K562 (cell line): ENCODE measurements around the gene ERC2. TPM values are rescaled to one million over a fixed set of nuclear protein-coding genes. Genes with fewer than 3 reads are reported as not detected.

Experiments used
- ATAC-seq: fragments of 200-7000 bp; cut with Tn5 transposase; 3 replicates; pipeline ENCODE4 v1.9.1; 2020; ENCODE audit warnings: moderate library complexity
- BruUV-seq: library from RNA; stranded (reverse); fragments of 400-500 nt; replicated peaks from 2 replicates; lab custom pipeline; 2021; lab: Mats Ljungman, UMichigan
- CTCF ChIA-PET: fragments of 300-600 bp; formaldehyde crosslinking; extraction: SDS; loops from one replicate; lab custom pipeline; 2021; ENCODE audit warnings: low intra/inter-chr PET ratio; lab: Yijun Ruan, JAX
- POLR2A ChIA-PET: fragments of 300-600, 350-650 bp; sonication (Branson Sonifier 250); formaldehyde crosslinking; extraction: SDS; loops from one replicate; lab custom pipeline; 2021; ENCODE audit warnings: antibody characterized with exemption, inconsistent platforms; lab: Yijun Ruan, JAX
- DNase-seq, 4 experiments: peaks; one replicate each; pipeline versions ENCODE4 v3.0.0 to v3.0.0-alpha.2; 2011 to 2018; ENCODE audit warnings: low spot score in 3 of 4, mixed read lengths in 3 of 4; ENCODE audit errors: extremely low read depth in 1 of 4
- FAIRE-seq: peaks from 2 replicates; lab custom pipeline; 2011; peaks lifted over from hg19 to GRCh38; lab: Jason Lieb, UNC
- H2AFZ ChIP-seq: 2 replicates; pipeline ENCODE4 v1.6.0; 2011; ENCODE audit warnings: low read depth, low read length, control low read depth, inconsistent platforms
- H3K27ac ChIP-seq: fragments of 200-600 bp; 3 replicates; pipeline ENCODE4 v1.8.0; 2011; ENCODE audit warnings: low read depth, mild to moderate bottlenecking, control low read depth, inconsistent platforms, low read length, moderate library complexity, mixed read lengths; ENCODE audit errors: extremely low read depth
- H3K27me3 ChIP-seq, 2 experiments: fragments of 300-600 bp in 1 of 2; 2 replicates in 1 of 2; 3 replicates in 1 of 2; pipeline versions ENCODE4 v1.6.0 to v1.8.0; 2011; ENCODE audit warnings: inconsistent platforms in 2 of 2, low read length in 2 of 2, mild to moderate bottlenecking in 1 of 2, mixed read lengths in 1 of 2, moderate library complexity in 1 of 2; ENCODE audit not compliant: control insufficient read depth in 2 of 2, insufficient read depth in 2 of 2
- H3K36me3 ChIP-seq: fragments of 300-600 bp; 3 replicates; pipeline ENCODE4 v1.8.0; 2011; ENCODE audit warnings: mild to moderate bottlenecking, low read length, inconsistent platforms; ENCODE audit not compliant: control insufficient read depth, insufficient read depth
- H3K4me1 ChIP-seq, 2 experiments: fragments of 200-600 bp in 1 of 2; replicated peaks in 1 of 2; 2 replicates in 1 of 2; 3 replicates in 1 of 2; pipeline versions ENCODE4 v1.5.1 to v1.8.0; 2011; ENCODE audit warnings: inconsistent platforms in 2 of 2, low read length in 2 of 2, mild to moderate bottlenecking in 1 of 2, mixed read lengths in 1 of 2, moderate library complexity in 1 of 2; ENCODE audit not compliant: control insufficient read depth in 2 of 2, insufficient read depth in 2 of 2
- H3K4me2 ChIP-seq: 2 replicates; pipeline ENCODE4 v1.6.1; 2011; ENCODE audit warnings: low read length, control low read depth, inconsistent platforms, mixed read lengths; ENCODE audit not compliant: insufficient read depth
- H3K4me3 ChIP-seq: fragments of 200-600 bp; sonication (generic), shearing (Covaris generic); 2 replicates; pipeline ENCODE4 v1.5.1; 2016; ENCODE audit warnings: control low read depth, inconsistent platforms
- H3K79me2 ChIP-seq: fragments of 200-600 bp; 3 replicates; pipeline ENCODE4 v1.8.0; 2011; ENCODE audit warnings: low read length, inconsistent platforms; ENCODE audit not compliant: control insufficient read depth, insufficient read depth
- H3K9ac ChIP-seq, 2 experiments: 2 replicates each; pipeline versions ENCODE4 v1.6.0 to v1.6.1; 2011; ENCODE audit warnings: low read depth in 2 of 2, low read length in 2 of 2, control low read depth in 1 of 2, inconsistent platforms in 1 of 2, mild to moderate bottlenecking in 1 of 2, mixed read lengths in 1 of 2; ENCODE audit not compliant: insufficient read depth in 1 of 2
- H3K9me1 ChIP-seq: one replicate; pipeline ENCODE4 v1.6.0; 2011; ENCODE audit warnings: inconsistent platforms, mild to moderate bottlenecking, low read length, moderate library complexity; ENCODE audit not compliant: control insufficient read depth, insufficient read depth
- H3K9me3 ChIP-seq: replicated peaks from 2 replicates; pipeline ENCODE4 v1.5.1; 2011; ENCODE audit warnings: low read depth, low read length, inconsistent platforms; ENCODE audit not compliant: control insufficient read depth, insufficient read depth
- H4K20me1 ChIP-seq: replicated peaks from 2 replicates; pipeline ENCODE4 v1.6.1; 2011; ENCODE audit warnings: low read length, inconsistent platforms, mixed read lengths; ENCODE audit not compliant: control insufficient read depth, insufficient read depth
- CAMTA2 ChIP-seq: fragments of 250-450 bp; sonication (Bioruptor Pico); conservative IDR thresholded peaks from 2 replicates; pipeline ENCODE4 v1.5.1; 2022
- CBX3 ChIP-seq, 2 experiments: IDR thresholded peaks; 1 replicate in 1 of 2; 2 replicates in 1 of 2; pipeline ENCODE4 v1.6.1; 2012; ENCODE audit warnings: inconsistent platforms in 2 of 2, low read length in 2 of 2, borderline replicate concordance in 1 of 2, control low read depth in 1 of 2
- HMG20A ChIP-seq: fragments of 450-650 bp; formaldehyde crosslinking; conservative IDR thresholded peaks from 2 replicates; pipeline ENCODE4 v1.4.0; 2020; ENCODE audit warnings: mild to moderate bottlenecking, mixed read lengths
- KAT7 ChIP-seq: sonication (generic); formaldehyde crosslinking; IDR thresholded peaks from 2 replicates; pipeline ENCODE4 v1.8.0; 2022; ENCODE audit warnings: missing genetic modification reagents, mild to moderate bottlenecking, borderline replicate concordance
- MYNN ChIP-seq, 2 experiments: sonication (generic); formaldehyde crosslinking in 1 of 2; IDR thresholded peaks; 2 replicates each; pipeline versions ENCODE4 v1.5.0 to v1.6.1; 2016 to 2020; ENCODE audit warnings: antibody characterized with exemption in 1 of 2, missing genetic modification reagents in 1 of 2
- PTRF ChIP-seq: fragments of 450-650 bp; IDR thresholded peaks from 2 replicates; pipeline ENCODE4 v1.6.1; 2016; ENCODE audit warnings: mild to moderate bottlenecking, missing genetic modification characterization, missing compliant biosample characterization
- SOX6 ChIP-seq: fragments of 450-650 bp; IDR thresholded peaks from 2 replicates; pipeline ENCODE4 v1.6.1; 2014; ENCODE audit warnings: mild to moderate bottlenecking
- SPI1 ChIP-seq: IDR thresholded peaks from 2 replicates; pipeline ENCODE4 v1.6.1; 2011; ENCODE audit warnings: low read depth, low read length, control low read depth, borderline replicate concordance
- TFAM ChIP-seq: fragments of 250-450 bp; sonication (Bioruptor Pico); conservative IDR thresholded peaks from 2 replicates; pipeline ENCODE4 v1.5.0; 2021; ENCODE audit warnings: mild to moderate bottlenecking, moderate library complexity
- YY1 ChIP-seq, 3 experiments: IDR thresholded peaks; 2 replicates each; pipeline ENCODE4 v1.6.1; 2011; ENCODE audit warnings: low read length in 2 of 3, mild to moderate bottlenecking in 2 of 3, moderate library complexity in 2 of 3, borderline replicate concordance in 1 of 3, control low read depth in 1 of 3, low read depth in 1 of 3; ENCODE audit not compliant: insufficient read depth in 3 of 3, insufficient replicate concordance in 2 of 3, control insufficient read depth in 1 of 3, insufficient read length in 1 of 3; ENCODE audit errors: extremely low read depth in 1 of 3
- ZBTB17 ChIP-seq: fragments of 450-650 bp; formaldehyde crosslinking; IDR thresholded peaks from 2 replicates; pipeline ENCODE4 v1.4.0; 2020; ENCODE audit warnings: mild to moderate bottlenecking
- ZFP30 ChIP-seq: fragments of 250-450 bp; sonication (Bioruptor Pico); IDR thresholded peaks from 2 replicates; pipeline ENCODE4 v1.8.0; 2022; ENCODE audit warnings: moderate library complexity, mild to moderate bottlenecking, inconsistent platforms, borderline replicate concordance
- ZNF324 ChIP-seq: fragments of 250-450 bp; sonication (Bioruptor Pico); IDR thresholded peaks from 2 replicates; pipeline ENCODE4 v1.4.0; 2020; ENCODE audit warnings: mild to moderate bottlenecking
- ZNF830 ChIP-seq: fragments of 250-450 bp; sonication (Bioruptor Pico); IDR thresholded peaks from 2 replicates; pipeline ENCODE4 v1.5.0; 2021; ENCODE audit warnings: mild to moderate bottlenecking
- WGBS: fragments of 100-300 bp; shearing (Covaris generic); methylation state at CpG from one replicate; pipeline ENCODE4 v1.1.6; 2016; ENCODE audit warnings: low coverage, mixed read lengths; ENCODE audit not compliant: insufficient coverage; ENCODE audit errors: missing lambda C conversion rate; 5-methylcytosine and 5-hydroxymethylcytosine counted together
- in situ Hi-C: fragments of 300-500 bp; cut with MboI; formaldehyde crosslinking; loops from 4 replicates; pipeline ENCODE4 v1.15.0; 2018; ENCODE audit warnings: inconsistent platforms, mixed read lengths
- intact Hi-C: fragments of 100-400 bp; cut with micrococcal nuclease; formaldehyde crosslinking; loops from 2 replicates; pipeline ENCODE4 v1.14.2; 2022
- polyA plus RNA-seq, 8 experiments: library from polyadenylated mRNA; depleted of rRNA in 4 of 8; stranded (reverse) in 5 of 8; unstranded in 3 of 8; fragments of >200 nt; fragmentation: Nextera tagmentation in 2 of 8; fragmentation: Illumina TruSeq in 1 of 8; extraction: Ambion mirVana in 2 of 8; extraction: Trizol in 1 of 8; gene quantifications; 2 replicates each; pipeline versions ENCODE4 v1.2.1 to v1.2.3, GENCODE V29; 2011 to 2014; ENCODE audit warnings: inconsistent platforms in 1 of 8, missing spikeins in 1 of 8
- total RNA-seq, 7 experiments: library from RNA; depleted of rRNA in 6 of 7; stranded (reverse); fragments of >200 nt in 6 of 7; fragmentation: Illumina TruSeq in 2 of 7; extraction: Trizol in 2 of 7; gene quantifications; 2 replicates each; pipeline versions ENCODE4 v1.2.1 to v1.2.3, GENCODE V29; 2011 to 2021; ENCODE audit warnings: low replicate concordance in 1 of 7
- TF ChIP-seq, protein P1 (sequence below): fragments of 450-650 bp; IDR thresholded peaks from 2 replicates; pipeline ENCODE4 v1.6.1; 2018; ENCODE audit not compliant: partially characterized antibody
- TF ChIP-seq, protein P2 (sequence below): sonication (generic); formaldehyde crosslinking; IDR thresholded peaks from 2 replicates; pipeline ENCODE4 v1.8.0; 2022; ENCODE audit warnings: mild to moderate bottlenecking, missing genetic modification reagents
- TF ChIP-seq, protein P3 (sequence below): fragments of 250-450 bp; sonication (Bioruptor Pico); IDR thresholded peaks from 2 replicates; pipeline ENCODE4 v1.9.0; 2021; ENCODE audit warnings: mild to moderate bottlenecking
- TF ChIP-seq, protein P4 (sequence below): sonication (generic); formaldehyde crosslinking; IDR thresholded peaks from 2 replicates; pipeline ENCODE4 v1.8.1; 2023; ENCODE audit warnings: mild to moderate bottlenecking, missing genetic modification reagents

The ERC2 gene
- total and polyA plus RNA-seq, 9 of the 15 experiments (the other 6 are each of a cell fraction or from before 2014, with no cell fraction given) = 0.04 to 0.18 (median 0.07) TPM; not detected in 2

DNA sequence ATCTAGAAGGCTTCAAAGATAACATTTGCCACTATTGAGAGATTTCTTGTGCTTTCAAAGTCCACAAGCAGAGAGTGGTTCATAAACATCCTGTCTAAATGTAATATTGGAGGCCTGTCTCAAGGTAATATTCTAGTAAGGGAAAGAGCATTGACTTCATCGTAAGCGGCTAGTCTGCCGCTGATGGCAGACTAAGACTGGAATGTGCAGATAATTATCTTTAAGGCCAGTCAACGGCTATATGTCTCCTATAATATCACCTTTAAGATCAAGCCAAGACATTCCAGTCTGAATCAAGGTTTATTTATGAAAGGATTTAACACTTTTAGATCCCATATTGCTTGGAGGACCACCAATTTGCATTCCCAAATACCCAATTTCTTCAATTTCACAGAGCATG is 557.0 kb downstream of the ERC2 start:
- in situ Hi-C loops = no loop called here
- no peaks in the 10 kb centered on the region for H3K79me2 ChIP-seq
- ChIA-PET POLR2A (no interaction called here), CTCF (no interaction called here)
- WGBS = 2% methylated on average over 4 of the region's 4 CpGs
- H3K9me3 ChIP-seq = no peaks in the 10 kb centered on the region
- H3K4me1 ChIP-seq = no peaks in the 10 kb centered on the region
- H3K4me2 ChIP-seq = no peak overlapping the region
- no peak overlapping the region for H2AFZ ChIP-seq
- no peak overlapping the region for H3K27ac ChIP-seq
- no peaks in the 10 kb centered on the region for H3K27me3 ChIP-seq
- FAIRE-seq = no peak
- H3K9ac ChIP-seq = no peak overlapping the region
- intact Hi-C loops = no loop called here
- H3K4me3 ChIP-seq = no peak overlapping the region
- H3K36me3 ChIP-seq = no peaks in the 10 kb centered on the region
- no peaks in the 10 kb centered on the region for H3K9me1 ChIP-seq
- BruUV-seq = no TSS peak
- ATAC-seq = no peak
- DNase-seq = no peak
- H4K20me1 ChIP-seq = no peaks in the 10 kb centered on the region
- TF ChIP-seq, protein P1, sequence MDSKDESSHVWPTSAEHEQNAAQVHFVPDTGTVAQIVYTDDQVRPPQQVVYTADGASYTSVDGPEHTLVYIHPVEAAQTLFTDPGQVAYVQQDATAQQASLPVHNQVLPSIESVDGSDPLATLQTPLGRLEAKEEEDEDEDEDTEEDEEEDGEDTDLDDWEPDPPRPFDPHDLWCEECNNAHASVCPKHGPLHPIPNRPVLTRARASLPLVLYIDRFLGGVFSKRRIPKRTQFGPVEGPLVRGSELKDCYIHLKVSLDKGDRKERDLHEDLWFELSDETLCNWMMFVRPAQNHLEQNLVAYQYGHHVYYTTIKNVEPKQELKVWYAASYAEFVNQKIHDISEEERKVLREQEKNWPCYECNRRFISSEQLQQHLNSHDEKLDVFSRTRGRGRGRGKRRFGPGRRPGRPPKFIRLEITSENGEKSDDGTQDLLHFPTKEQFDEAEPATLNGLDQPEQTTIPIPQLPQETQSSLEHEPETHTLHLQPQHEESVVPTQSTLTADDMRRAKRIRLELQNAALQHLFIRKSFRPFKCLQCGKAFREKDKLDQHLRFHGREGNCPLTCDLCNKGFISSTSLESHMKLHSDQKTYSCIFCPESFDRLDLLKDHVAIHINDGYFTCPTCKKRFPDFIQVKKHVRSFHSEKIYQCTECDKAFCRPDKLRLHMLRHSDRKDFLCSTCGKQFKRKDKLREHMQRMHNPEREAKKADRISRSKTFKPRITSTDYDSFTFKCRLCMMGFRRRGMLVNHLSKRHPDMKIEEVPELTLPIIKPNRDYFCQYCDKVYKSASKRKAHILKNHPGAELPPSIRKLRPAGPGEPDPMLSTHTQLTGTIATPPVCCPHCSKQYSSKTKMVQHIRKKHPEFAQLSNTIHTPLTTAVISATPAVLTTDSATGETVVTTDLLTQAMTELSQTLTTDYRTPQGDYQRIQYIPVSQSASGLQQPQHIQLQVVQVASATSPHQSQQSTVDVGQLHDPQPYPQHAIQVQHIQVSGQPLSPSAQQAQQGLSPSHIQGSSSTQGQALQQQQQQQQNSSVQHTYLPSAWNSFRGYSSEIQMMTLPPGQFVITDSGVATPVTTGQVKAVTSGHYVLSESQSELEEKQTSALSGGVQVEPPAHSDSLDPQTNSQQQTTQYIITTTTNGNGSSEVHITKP = no peak
- no peak for TF ChIP-seq ZBTB17 (CRISPR knock-in tag)
- TF ChIP-seq, protein P2, sequence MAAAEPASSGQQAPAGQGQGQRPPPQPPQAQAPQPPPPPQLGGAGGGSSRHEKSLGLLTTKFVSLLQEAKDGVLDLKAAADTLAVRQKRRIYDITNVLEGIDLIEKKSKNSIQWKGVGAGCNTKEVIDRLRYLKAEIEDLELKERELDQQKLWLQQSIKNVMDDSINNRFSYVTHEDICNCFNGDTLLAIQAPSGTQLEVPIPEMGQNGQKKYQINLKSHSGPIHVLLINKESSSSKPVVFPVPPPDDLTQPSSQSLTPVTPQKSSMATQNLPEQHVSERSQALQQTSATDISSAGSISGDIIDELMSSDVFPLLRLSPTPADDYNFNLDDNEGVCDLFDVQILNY = no peak
- no peak for TF ChIP-seq CAMTA2 (CRISPR knock-in tag)
- no peak for TF ChIP-seq SPI1
- TF ChIP-seq TFAM (CRISPR knock-in tag) = no peak
- TF ChIP-seq ZFP30 = no peak
- TF ChIP-seq, protein P3, sequence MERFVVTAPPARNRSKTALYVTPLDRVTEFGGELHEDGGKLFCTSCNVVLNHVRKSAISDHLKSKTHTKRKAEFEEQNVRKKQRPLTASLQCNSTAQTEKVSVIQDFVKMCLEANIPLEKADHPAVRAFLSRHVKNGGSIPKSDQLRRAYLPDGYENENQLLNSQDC (CRISPR knock-in tag) = no peak
- TF ChIP-seq YY1 (IDR thresholded peaks at IDR 0.05; ENCODE audit: borderline replicate concordance in 1 of 3, control insufficient read depth in 1 of 3, extremely low read depth in 1 of 3, insufficient read depth in 3 of 3, insufficient read length in 1 of 3, insufficient replicate concordance in 2 of 3, low read depth in 1 of 3, low read length in 2 of 3) = no peak
- TF ChIP-seq SOX6 = no peak
- no peak for TF ChIP-seq MYNN (IDR thresholded peaks at IDR 0.05)
- no peak for TF ChIP-seq MYNN (CRISPR knock-in tag; IDR thresholded peaks at IDR 0.05)
- TF ChIP-seq CBX3 (IDR thresholded peaks at IDR 0.05; ENCODE audit: borderline replicate concordance in 1 of 2, low read length in 2 of 2) = no peak
- no peak for TF ChIP-seq HMG20A (CRISPR knock-in tag)
- TF ChIP-seq ZNF830 (CRISPR knock-in tag) = no peak
- no peak for TF ChIP-seq PTRF
- TF ChIP-seq, protein P4, sequence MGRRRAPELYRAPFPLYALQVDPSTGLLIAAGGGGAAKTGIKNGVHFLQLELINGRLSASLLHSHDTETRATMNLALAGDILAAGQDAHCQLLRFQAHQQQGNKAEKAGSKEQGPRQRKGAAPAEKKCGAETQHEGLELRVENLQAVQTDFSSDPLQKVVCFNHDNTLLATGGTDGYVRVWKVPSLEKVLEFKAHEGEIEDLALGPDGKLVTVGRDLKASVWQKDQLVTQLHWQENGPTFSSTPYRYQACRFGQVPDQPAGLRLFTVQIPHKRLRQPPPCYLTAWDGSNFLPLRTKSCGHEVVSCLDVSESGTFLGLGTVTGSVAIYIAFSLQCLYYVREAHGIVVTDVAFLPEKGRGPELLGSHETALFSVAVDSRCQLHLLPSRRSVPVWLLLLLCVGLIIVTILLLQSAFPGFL (CRISPR knock-in tag) = no peak
- TF ChIP-seq KAT7 (CRISPR knock-in tag) = no peak
- TF ChIP-seq ZNF324 (CRISPR knock-in tag) = no peak
